GM12878 (cell line): ENCODE data around the gene RBSN. TPM values are rescaled to one million over a fixed set of nuclear protein-coding genes. Genes with fewer than 3 reads are reported as not detected.

Source experiments
- ATAC-seq: fragments of 200-7000 bp; cut with Tn5 transposase; 3 replicates; pipeline ENCODE4 v1.9.1; 2020; ENCODE audit warnings: mild to moderate bottlenecking, moderate library complexity
- BruUV-seq: library from RNA; stranded (reverse); fragments of 400-500 nt; replicated peaks from 2 replicates; lab custom pipeline; 2021; lab: Mats Ljungman, UMichigan
- CTCF ChIA-PET: fragments of 300-600 bp; sonication (Branson Sonifier 250); formaldehyde crosslinking; extraction: SDS; loops from one replicate; lab custom pipeline; 2021; ENCODE audit warnings: inconsistent platforms; lab: Yijun Ruan, JAX
- POLR2A ChIA-PET: fragments of 350-600 bp; formaldehyde crosslinking; extraction: SDS; loops from one replicate; lab custom pipeline; 2021; ENCODE audit warnings: inconsistent platforms; lab: Charles Lee
- RAD21 ChIA-PET: fragments of 300-600 bp; sonication (Branson Sonifier 250); formaldehyde crosslinking; loops from one replicate; lab custom pipeline; 2023; ENCODE audit warnings: antibody characterized with exemption; ENCODE audit not compliant: unreplicated experiment; lab: Charles Lee
- SMC1A ChIA-PET: fragments of 300-600 bp; sonication (Branson Sonifier 250); formaldehyde crosslinking; loops from one replicate; lab custom pipeline; 2023; ENCODE audit not compliant: unreplicated experiment, uncharacterized antibody; lab: Charles Lee
- DNase-seq: peaks from one replicate; pipeline ENCODE4 v3.0.0-alpha.2; 2011; ENCODE audit warnings: low read depth, low spot score
- FAIRE-seq: peaks from 3 replicates; lab custom pipeline; 2011; peaks lifted over from hg19 to GRCh38; lab: Jason Lieb, UNC
- H2AFZ ChIP-seq: 2 replicates; pipeline ENCODE4 v1.6.0; 2011; ENCODE audit warnings: low read depth, low read length, control low read depth; ENCODE audit not compliant: control insufficient read depth
- H3K27ac ChIP-seq: 2 replicates; pipeline ENCODE4 v1.5.1; 2011; ENCODE audit warnings: control low read depth; ENCODE audit not compliant: control insufficient read depth, insufficient read depth
- H3K27me3 ChIP-seq, 2 experiments: replicated peaks in 1 of 2; 2 replicates each; pipeline versions ENCODE4 v1.6.0 to v1.6.1; 2011; ENCODE audit warnings: low read length in 1 of 2; ENCODE audit not compliant: control insufficient read depth in 2 of 2, insufficient read depth in 2 of 2
- H3K36me3 ChIP-seq, 2 experiments: 2 replicates each; pipeline ENCODE4 v1.5.1; 2011; ENCODE audit warnings: low read length in 1 of 2; ENCODE audit not compliant: control insufficient read depth in 2 of 2, insufficient read depth in 2 of 2
- H3K4me1 ChIP-seq: 2 replicates; pipeline ENCODE4 v1.6.1; 2011; ENCODE audit warnings: mild to moderate bottlenecking, low read length, moderate library complexity, mixed read lengths; ENCODE audit not compliant: control insufficient read depth, insufficient read depth
- H3K4me2 ChIP-seq: 2 replicates; pipeline ENCODE4 v1.6.0; 2011; ENCODE audit warnings: control low read depth; ENCODE audit not compliant: control insufficient read depth, insufficient read depth
- H3K4me3 ChIP-seq: fragments of 200-600 bp; sonication (generic); 2 replicates; pipeline ENCODE4 v1.5.1; 2016
- H3K79me2 ChIP-seq: 2 replicates; pipeline ENCODE4 v1.6.0; 2011; ENCODE audit warnings: low read length; ENCODE audit not compliant: control insufficient read depth, insufficient read depth
- H3K9ac ChIP-seq: 2 replicates; pipeline ENCODE4 v1.8.0; 2011; ENCODE audit warnings: low read length, control low read depth, mixed read lengths; ENCODE audit not compliant: control insufficient read depth, insufficient read depth
- H3K9me3 ChIP-seq: replicated peaks from 3 replicates; pipeline ENCODE4 v1.5.1; 2011; ENCODE audit warnings: mild to moderate bottlenecking, low read length; ENCODE audit not compliant: control insufficient read depth, insufficient read depth
- H4K20me1 ChIP-seq: 2 replicates; pipeline ENCODE4 v1.6.0; 2011; ENCODE audit not compliant: control insufficient read depth, insufficient read depth
- ASH2L ChIP-seq: fragments of 300-600, 200-600 bp; sonication (generic); IDR thresholded peaks from 2 replicates; pipeline ENCODE4 v1.6.1; 2017; ENCODE audit warnings: low read depth, mild to moderate bottlenecking, borderline replicate concordance
- LARP7 ChIP-seq: fragments of 450-650 bp; IDR thresholded peaks from 2 replicates; pipeline ENCODE4 v1.6.1; 2017; ENCODE audit warnings: mild to moderate bottlenecking
- MTA3 ChIP-seq: IDR thresholded peaks from 2 replicates; pipeline ENCODE4 v1.6.1; 2012; ENCODE audit warnings: low read length, inconsistent platforms, borderline replicate concordance
- NKRF ChIP-seq: fragments of 450-650 bp; conservative IDR thresholded peaks from 2 replicates; pipeline ENCODE4 v1.6.1; 2017; ENCODE audit warnings: mild to moderate bottlenecking, moderate library complexity
- PKNOX1 ChIP-seq: fragments of 450-650 bp; IDR thresholded peaks from 2 replicates; pipeline ENCODE4 v1.6.1; 2016; ENCODE audit warnings: mild to moderate bottlenecking
- SRF ChIP-seq, 2 experiments: IDR thresholded peaks; 2 replicates each; pipeline ENCODE4 v1.6.1; 2011; ENCODE audit warnings: low read depth in 2 of 2, low read length in 2 of 2, mild to moderate bottlenecking in 1 of 2, moderate library complexity in 1 of 2
- TBL1XR1 ChIP-seq: IDR thresholded peaks from 2 replicates; pipeline ENCODE4 v1.6.1; 2012; ENCODE audit warnings: low read depth, low read length, improper control_type of control experiment
- TCF3 ChIP-seq: IDR thresholded peaks from 2 replicates; pipeline ENCODE4 v1.6.1; 2012; ENCODE audit warnings: low read depth, mild to moderate bottlenecking, low read length, borderline replicate concordance; ENCODE audit not compliant: insufficient read depth
- USF1 ChIP-seq: IDR thresholded peaks from 2 replicates; pipeline ENCODE4 v1.6.1; 2011; ENCODE audit warnings: borderline replicate concordance, low read depth, mild to moderate bottlenecking, moderate library complexity, mixed read lengths, low read length; ENCODE audit not compliant: insufficient read depth; ENCODE audit errors: extremely low read length
- WGBS: methylation state at CpG from one replicate; pipeline ENCODE4 v1.1.6; 2016; ENCODE audit warnings: low lambda C conversion rate; ENCODE audit not compliant: insufficient replicate concordance, insufficient coverage; ENCODE audit errors: missing lambda C conversion rate; 5-methylcytosine and 5-hydroxymethylcytosine counted together
- in situ Hi-C: fragments of 300-500 bp; cut with MboI; formaldehyde crosslinking; loops from 9 replicates; pipeline ENCODE4 v1.14.3; 2018; ENCODE audit warnings: mixed read lengths
- intact Hi-C: fragments of 100-400 bp; cut with micrococcal nuclease; formaldehyde crosslinking; loops from one replicate; pipeline ENCODE4 v1.14.2; 2022; ENCODE audit not compliant: unreplicated experiment
- polyA plus RNA-seq, 11 experiments: library from polyadenylated mRNA; depleted of rRNA in 4 of 11; unstranded in 6 of 11; stranded (reverse) in 5 of 11; fragments of >200 nt; fragmentation: Nextera tagmentation in 4 of 11; fragmentation: Illumina TruSeq in 1 of 11; extraction: Ambion mirVana in 4 of 11; extraction: Trizol in 1 of 11; gene quantifications; 1 replicate in 1 of 11; 2 replicates in 10 of 11; pipeline versions ENCODE4 v1.2.1 to v1.2.3, GENCODE V29; 2011 to 2016; ENCODE audit warnings: inconsistent platforms in 2 of 11, missing spikeins in 2 of 11, low read depth in 1 of 11
- total RNA-seq, 4 experiments: library from RNA; depleted of rRNA in 3 of 4; stranded (reverse); fragments of >200 nt in 3 of 4; fragmentation: Illumina TruSeq in 1 of 4; extraction: Trizol in 1 of 4; gene quantifications; 2 replicates each; pipeline versions ENCODE4 v1.2.1 to v1.2.3, GENCODE V29; 2013 to 2021

Gene RBSN
- total and polyA plus RNA-seq, 10 of the 15 experiments (the other 5 are each of a cell fraction or from before 2014, with no cell fraction given) = 2.0 to 17.5 (median 10.5) TPM

DNA sequence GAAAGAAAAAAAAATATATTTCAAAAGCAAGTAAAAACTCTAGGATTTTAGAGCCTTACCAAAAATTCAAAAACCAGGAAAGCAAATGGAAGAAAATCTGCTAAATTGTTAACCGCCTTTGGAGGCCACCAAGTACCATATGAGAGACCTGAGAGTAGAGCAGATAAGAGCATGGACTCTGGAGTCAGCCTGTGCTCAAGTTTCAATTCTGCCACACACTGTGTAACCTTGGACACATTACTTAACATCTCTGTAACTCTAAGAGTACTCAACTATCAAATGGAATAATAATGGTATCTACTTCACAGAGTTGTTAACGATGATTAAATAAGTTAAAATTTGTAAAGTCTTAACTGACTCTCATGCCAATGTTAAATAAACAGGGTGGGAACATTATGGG is 12.7 kb downstream of the RBSN start:
- CTCF ChIA-PET = interaction anchor here (1.0 kb wide), 1 partner anchor 160 kb away, joined by 4 read pairs; no protein-coding TSS in a partner anchor
- in situ Hi-C loops (no loop called here), intact Hi-C loops (no loop called here)
- RAD21 ChIA-PET = no interaction called here
- no peak for ATAC-seq
- H3K4me3 ChIP-seq = no peak overlapping the region
- H3K9ac ChIP-seq = no peak overlapping the region
- no peaks in the 10 kb centered on the region for H3K4me1 ChIP-seq
- no peak for DNase-seq
- SMC1A ChIA-PET = no interaction called here
- POLR2A ChIA-PET = no interaction called here
- peaks cover 3 to 29% of the 10 kb centered on the region in 2 experiments for H3K36me3 ChIP-seq
- H3K27ac ChIP-seq = no peak overlapping the region
- FAIRE-seq = no peak
- BruUV-seq = no TSS peak
- no peaks in the 10 kb centered on the region for H3K27me3 ChIP-seq
- H2AFZ ChIP-seq = no peak overlapping the region
- H3K4me2 ChIP-seq = no peak overlapping the region
- TF ChIP-seq LARP7 = no peak
- H3K9me3 ChIP-seq = no peaks in the 10 kb centered on the region
- H3K79me2 ChIP-seq = no peaks in the 10 kb centered on the region
- WGBS = 98% methylated on average over 2 of the region's 2 CpGs
- H4K20me1 ChIP-seq = no peaks in the 10 kb centered on the region

GRCh38 chr3:15083252-15083651 is 15.7 kb downstream of the RBSN start:
- Histone ChIP-seq H3K27me3 (no peaks in the 10 kb centered on the region), H3K4me3 (no peak overlapping the region), H4K20me1 (no peaks in the 10 kb centered on the region), H3K4me1 (no peaks in the 10 kb centered on the region), H3K36me3 (peaks cover 5 to 15% of the 10 kb centered on the region in 2 experiments), H2AFZ (no peak overlapping the region), H3K27ac (no peak overlapping the region), H3K9ac (no peak overlapping the region), H3K9me3 (no peaks in the 10 kb centered on the region), H3K79me2 (no peaks in the 10 kb centered on the region), H3K4me2 (no peak overlapping the region)
- ChIA-PET POLR2A (no interaction called here), SMC1A (no interaction called here), CTCF (no interaction called here), RAD21 (no interaction called here)
- in situ Hi-C loops = no loop called here
- no peak for ATAC-seq
- WGBS = 68% methylated on average over 1 of the region's 1 CpG
- intact Hi-C loops = no loop called here
- TF ChIP-seq MTA3 (no peak), SRF (IDR thresholded peaks at IDR 0.05; ENCODE audit: low read depth in 2 of 2, low read length in 2 of 2) (no peak), TBL1XR1 (no peak), TCF3 (no peak), PKNOX1 (no peak), ASH2L (no peak), USF1 (no peak), NKRF (no peak)
- FAIRE-seq = no peak
- no peak for DNase-seq
- no TSS peak for BruUV-seq
